Urothelium cell line (cell line): ENCODE data around the gene KRTAP10-7.
"Not testable (repeated sequence)": the region's sequence is repeated elsewhere in the genome, so short reads cannot be mapped to it uniquely, and the experiment has no call there.

ENCODE experiments used
- DNase-seq: peaks from one replicate; pipeline ENCODE4 v3.0.0; 2011; ENCODE audit warnings: low spot score, mixed read lengths
- FAIRE-seq: peaks from 2 replicates; lab custom pipeline; 2011; peaks lifted over from hg19 to GRCh38; lab: Jason Lieb, UNC

KRTAP10-7 gene

DNA sequence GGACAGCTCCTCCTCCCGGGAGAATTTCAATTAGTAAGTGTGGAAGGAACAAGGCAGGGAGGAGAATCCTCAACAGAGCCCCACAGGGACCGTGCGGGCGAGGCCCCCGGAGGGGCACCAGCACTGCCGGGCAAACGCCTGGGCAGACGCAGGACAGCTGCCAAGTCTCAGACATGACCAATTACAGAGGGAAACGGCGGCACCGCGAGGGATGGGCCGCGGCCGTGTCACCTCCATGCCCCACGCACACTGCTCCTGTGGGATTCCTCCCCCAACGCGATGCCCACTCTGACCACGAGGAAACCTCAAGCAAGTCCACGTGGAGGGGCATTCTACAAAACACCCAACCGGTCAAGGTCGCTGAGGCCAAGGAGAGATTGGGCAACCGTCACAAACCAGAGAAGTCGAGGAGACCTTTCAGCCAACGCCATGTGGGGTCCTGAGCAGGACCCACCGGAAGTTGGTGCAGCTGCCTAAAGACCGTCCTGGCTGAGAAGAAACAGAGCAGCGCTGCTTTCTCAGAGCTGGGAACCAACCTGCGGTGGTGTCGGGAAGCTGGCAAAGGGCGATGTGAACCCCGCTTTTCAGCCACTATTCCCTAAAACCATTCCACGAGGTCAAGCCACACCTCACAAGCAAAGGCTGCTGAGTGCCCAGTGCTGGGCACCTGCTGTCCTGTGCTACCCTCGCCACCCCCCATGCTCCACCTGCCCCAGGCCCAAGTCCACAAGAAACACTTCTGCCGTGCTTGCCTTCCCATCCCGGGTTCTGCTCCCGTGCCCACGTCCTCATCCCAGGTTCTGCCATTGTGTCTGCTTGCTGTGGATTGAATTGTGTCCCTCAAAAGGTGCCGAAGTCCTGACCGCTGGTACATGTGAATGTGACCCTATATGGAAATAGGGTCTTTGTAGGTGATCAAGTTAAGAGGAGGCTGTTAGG lies 28.3 kb upstream of the KRTAP10-7 start:
- DNase-seq (no peak), FAIRE-seq (no peak)

DNA sequence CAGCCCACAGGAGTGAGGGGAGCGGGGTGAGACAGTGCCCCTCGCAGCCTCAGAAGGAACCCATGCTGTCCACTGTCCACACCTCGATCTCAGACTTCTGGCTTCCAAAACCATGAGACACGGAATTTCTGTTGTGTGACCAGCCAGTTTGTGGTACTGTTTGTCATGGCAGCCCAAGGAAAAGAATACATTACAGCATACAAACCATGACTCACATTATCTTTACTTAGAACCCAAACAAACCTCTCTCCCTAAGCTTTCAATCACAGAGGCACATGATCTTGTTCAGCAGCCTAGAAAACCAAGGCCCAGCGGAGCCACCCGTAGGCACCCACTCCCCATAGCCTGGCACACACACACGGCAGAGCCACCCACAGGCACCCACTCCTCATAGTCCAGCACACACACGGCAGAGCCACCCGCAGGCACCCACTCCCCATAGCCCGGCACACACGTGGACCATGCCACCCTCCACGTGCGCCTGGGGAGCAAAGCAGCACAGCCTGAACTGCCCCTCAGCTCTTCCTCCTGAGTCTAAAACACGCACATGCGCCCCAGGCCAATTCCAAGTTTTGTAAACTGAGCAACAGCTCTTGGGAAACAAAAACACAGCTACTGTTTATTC lies 27.3 kb upstream of the KRTAP10-7 start:
- FAIRE-seq = no peak
- no peak for DNase-seq

- not testable (repeated sequence) for FAIRE-seq, DNase-seq
Measured at GRCh38 chr21:44573630-44574456, 26.6 kb upstream of the KRTAP10-7 start, which contains the start of gene KRTAP10-4. Gene KRTAP10-4, plus strand, starts transcription at chr21:44573729. Its CDS starts 30 bp downstream, at chr21:44573759.

- no peak for FAIRE-seq
- no peak for DNase-seq
Measured at GRCh38 chr21:44574457-44575306, 25.7 kb upstream of the KRTAP10-7 start.

DNA sequence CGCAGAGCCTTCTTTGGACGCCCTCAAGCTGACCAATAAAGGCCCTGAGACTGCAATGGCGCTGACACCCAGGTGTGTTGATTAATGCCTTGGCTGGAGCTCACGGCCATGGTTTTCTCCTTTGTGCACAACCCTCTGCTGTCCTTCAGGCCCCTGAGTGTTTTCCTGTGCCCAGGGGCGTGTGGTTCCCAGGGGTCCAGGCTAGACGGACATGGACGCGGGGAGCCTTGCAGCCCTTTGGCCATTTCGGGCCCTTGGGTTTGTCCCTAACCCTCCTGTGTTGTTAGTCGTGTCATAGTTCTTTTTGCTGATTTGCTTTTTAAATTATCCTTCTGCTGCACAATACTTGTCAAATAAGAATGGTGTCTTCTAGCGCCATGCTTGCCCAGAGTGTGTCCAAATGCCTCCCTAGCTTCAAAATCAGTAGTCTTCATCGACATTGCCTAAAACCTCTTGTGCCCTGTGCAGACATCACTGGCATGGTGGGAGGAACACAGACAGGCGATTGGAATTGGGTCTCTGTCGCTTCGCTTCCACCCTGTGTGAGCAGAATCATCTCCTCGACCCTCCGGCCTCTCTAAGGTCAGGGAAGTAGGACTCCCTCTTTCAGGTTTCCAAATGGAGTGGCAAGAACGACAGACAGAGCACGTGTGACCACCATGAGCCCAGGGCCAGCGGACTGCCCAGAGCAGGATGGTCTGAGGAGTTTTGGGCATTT lies 24.9 kb upstream of the KRTAP10-7 start:
- DNase-seq = no peak
- FAIRE-seq = no peak

- FAIRE-seq (no peak), DNase-seq (no peak)
Measured at GRCh38 chr21:44576025-44576420, 24.4 kb upstream of the KRTAP10-7 start.

DNA sequence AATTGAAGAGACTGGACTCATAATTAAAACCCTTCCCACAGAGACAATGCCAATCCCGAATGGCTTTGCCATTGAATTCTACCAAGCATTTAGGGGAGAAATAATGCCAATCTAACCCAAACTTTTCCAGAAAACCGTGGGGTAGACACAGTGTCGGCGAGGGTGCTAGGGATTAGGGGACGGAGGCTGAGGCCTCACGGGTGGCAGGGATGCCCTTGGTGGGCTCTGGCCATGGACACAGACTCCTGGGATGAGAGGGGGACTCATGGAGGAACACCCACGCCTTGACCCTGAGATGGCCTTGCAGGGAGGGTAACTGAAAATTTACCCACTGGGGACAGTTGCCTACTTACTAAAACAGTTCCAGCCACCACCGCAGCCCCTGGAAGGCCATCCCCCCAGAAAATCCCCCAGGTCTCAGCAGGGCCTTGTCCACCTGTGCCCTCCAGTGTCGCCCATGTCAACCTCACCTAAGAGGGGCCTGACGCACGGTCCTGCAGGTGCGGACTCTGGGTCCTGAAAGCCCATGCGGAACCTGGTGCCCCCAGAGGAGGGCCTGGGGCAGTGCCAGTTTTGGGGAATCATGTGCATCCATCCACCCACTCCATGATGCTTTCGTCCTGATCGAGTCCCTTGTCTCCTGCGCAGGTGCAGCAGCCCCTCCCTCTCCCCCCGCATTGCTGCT lies 21.9 kb upstream of the KRTAP10-7 start:
- FAIRE-seq = no peak
- no peak for DNase-seq

GRCh38 chr21:44579056-44579832 lies 21.2 kb upstream of the KRTAP10-7 start:
- FAIRE-seq = no peak
- DNase-seq = no peak

- FAIRE-seq = peak; percentile 17
- DNase-seq = no peak
Measured at GRCh38 chr21:44579833-44580144, 20.6 kb upstream of the KRTAP10-7 start.

DNA sequence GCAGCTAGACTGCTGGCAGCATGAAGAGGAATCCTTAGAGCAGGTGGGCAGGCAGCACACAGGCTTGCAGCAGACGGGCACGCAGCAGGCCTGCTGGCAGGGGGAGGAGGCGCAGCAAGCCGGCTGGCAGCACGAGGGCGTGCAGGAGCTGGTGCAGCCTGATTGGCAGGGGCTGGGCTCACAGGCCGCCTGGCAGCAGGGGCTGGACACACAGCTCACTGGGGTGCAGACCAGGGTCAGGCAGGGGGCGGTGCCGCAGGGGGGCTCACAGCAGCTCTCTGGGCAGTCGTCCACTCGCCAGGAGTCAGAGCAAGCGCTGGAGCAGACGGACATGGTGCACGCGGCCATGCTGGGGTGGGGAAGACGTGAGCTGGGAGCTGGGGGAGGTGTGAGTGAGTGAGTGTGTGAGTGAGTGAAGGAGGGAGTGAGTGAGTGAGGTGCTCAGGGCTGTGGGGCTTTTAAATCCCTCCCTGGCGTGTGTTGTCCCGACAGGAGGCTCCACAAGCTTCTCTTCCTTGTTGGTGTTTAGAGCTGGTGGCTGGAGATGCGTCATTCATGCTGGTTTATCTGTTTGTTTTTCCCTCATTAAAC lies 20.1 kb upstream of the KRTAP10-7 start, which contains the start of gene KRTAP10-5:
KRTAP10-5 (minus strand) TSS at position 374 of the 591 bp plus-strand sequence; CDS start at position 348, 26 bp downstream.
- not testable (repeated sequence) for DNase-seq, FAIRE-seq

- FAIRE-seq = no peak
- DNase-seq = no peak
Measured at GRCh38 chr21:44581158-44581557, 19.2 kb upstream of the KRTAP10-7 start.

DNA sequence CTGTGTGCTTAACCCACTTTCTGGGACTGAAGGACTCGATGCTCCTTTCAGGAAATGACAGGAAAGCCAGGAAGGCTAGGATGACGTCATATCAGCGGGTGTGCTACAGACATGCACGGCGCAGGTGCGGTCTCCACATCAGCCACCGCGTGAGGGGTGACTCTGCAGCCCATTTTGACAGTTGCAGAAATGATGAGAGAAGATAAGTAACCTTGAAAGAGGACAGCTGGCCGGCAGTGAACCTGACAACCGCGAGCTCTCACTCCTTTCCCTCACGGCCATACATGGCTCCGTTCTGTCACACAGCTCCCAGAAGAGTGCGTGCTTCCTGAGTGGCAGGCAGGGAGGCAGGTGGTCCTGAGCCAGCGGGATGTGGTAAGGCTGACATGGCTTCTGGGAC lies 18.3 kb upstream of the KRTAP10-7 start:
- DNase-seq = no peak
- FAIRE-seq = no peak

DNA sequence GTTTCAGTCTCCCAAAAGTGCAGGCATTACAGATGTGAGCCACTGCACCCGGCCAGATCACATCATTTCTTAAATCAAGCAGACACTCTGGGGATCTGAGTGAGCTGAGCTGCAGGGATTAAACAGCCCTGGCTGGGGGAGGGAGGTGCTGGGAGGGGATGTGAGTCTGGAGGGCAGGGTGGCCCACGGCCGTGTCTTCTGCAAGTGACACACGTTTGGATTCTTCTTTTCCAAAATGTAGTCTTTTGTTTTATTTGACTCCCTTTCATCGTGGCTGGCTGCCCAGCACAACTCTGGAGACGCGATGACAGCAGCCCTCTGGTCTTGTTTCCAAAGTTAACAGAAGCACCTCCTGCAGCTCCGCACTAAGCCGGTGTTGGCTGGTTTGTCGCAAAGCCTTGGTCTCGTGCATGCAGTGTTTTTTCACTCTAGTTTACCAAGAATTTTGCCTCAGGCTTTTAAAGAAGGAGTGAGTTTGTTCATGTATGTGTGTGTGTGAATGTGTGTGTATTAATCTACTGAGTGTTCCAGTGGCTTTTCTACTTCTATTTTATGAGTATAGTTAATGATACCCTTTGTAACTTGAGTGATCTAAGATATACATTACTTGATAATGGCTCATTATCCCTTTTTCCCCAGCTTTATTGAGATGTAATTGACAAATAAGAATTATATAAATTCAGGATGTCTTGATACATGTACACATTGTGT lies 17.2 kb upstream of the KRTAP10-7 start:
- DNase-seq (no peak), FAIRE-seq (no peak)

GRCh38 chr21:44583800-44584147 lies 16.6 kb upstream of the KRTAP10-7 start:
- DNase-seq = no peak
- FAIRE-seq = no peak

DNA sequence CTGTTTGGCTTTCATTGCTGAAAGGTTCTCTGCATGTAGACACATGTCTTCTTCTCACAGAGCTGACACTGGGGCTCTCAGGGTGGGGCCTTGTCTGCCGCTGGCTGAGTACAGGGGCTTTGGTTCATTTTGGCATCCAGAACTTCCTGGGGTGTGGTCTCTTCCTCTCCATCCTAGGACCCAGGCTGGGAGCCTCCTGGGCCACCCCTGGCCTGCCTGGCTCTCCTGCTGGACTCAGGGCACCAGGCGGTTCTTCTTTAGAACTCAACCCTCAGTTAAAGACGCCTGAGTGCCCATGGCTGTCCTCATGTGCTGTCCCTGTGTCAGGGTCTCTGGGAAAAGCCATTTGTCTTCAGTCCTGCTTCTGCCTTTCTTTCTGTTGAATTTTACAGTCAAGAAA lies 14.5 kb upstream of the KRTAP10-7 start:
- no peak for DNase-seq
- FAIRE-seq = no peak

DNA sequence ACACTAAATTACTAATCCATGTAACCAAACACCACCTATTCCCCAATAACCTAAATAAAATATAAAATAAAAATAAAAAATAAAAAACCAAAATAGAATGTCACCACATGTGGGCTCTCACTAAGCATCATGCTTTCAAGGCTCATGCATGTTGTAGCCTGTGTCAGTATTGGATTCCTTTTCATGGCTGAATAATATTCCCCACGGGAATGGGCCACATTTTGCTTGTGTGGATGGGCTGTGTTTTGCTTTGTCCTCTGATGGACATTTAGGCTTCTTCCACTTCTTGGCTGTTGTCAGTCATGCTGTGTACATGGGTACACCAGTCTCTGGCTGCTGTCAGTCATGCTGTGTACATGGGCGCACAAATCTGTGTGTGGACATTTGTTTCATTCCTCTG lies 11.3 kb upstream of the KRTAP10-7 start:
- no peak for DNase-seq
- FAIRE-seq = no peak

DNA sequence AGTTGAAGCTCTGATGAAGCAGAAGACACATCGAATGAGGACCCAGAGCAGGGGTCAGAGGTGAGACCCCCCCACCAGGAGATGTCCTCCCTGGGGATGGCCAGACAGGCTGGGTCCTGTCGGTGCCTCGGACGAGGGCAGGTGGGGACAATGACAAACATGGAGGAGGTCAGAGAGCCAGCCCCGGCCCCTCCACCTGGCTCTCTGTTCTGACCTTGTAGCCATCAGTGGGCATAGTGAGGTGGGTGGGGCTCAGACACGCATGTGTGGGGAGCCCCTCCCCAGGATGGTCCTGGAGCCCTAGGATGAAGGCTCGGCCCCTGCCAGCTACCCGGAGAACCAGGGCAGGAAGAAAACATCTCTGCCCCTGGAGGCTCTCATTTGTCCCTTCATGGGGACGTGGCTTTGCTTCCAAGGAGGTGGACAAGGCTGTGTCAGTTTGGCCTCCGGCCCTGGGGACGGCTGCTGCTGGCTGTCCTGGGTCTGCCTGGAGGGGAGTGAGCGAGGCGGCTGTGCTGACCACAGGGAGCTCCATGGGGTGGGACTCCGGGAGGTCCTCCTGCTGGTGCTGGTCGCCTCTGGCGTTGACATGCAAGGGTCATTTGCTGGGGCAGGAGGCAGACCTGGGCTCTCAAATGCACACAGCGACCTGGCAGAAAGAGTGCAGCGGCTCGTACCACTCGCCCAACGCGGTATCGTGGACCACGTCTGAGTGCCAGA lies 10.7 kb upstream of the KRTAP10-7 start:
- no peak for DNase-seq
- FAIRE-seq = no peak
